ENCODE data around the gene PARD6G. TPM values are rescaled to one million over a fixed set of nuclear protein-coding genes. Genes with fewer than 3 reads are reported as not detected.

The PARD6G gene
- total RNA-seq, 3 donors from 2014 or later: 0.58 to 8.5 (median 2.0) TPM

DNA sequence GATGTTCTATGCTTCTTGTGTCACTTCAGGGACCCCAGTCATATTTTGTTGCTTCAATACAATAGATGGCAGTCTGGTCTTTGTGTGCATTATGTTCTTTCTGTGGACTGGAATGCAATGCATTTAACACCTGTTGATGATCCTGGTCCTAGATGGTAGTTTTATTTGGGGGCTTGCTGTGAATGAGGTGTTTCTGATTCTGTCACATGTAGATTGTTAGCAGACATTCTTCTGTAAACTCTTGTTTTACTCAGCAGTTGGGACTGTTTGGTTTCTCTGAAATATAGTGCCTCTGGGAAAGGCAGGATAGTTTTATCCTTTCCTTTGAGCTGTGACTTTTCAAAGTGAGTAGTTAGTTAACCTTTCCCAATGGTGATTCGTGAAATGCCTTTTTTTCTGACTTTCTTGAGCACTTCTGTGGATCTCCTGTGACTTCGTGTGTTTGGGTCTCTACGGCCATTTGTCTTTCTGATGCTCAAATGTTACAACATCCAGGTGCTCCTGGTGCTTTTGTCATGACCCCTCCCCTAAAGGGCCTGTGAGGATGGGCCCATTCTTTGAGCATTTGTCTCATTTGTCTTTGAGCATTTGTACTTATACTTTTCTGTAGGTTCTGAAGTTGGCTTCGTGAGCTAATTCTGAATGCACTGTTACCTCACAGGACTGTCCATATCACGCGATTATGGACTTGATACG, 117.5 kb downstream of the PARD6G start:
- TF ChIP-seq, protein P1, sequence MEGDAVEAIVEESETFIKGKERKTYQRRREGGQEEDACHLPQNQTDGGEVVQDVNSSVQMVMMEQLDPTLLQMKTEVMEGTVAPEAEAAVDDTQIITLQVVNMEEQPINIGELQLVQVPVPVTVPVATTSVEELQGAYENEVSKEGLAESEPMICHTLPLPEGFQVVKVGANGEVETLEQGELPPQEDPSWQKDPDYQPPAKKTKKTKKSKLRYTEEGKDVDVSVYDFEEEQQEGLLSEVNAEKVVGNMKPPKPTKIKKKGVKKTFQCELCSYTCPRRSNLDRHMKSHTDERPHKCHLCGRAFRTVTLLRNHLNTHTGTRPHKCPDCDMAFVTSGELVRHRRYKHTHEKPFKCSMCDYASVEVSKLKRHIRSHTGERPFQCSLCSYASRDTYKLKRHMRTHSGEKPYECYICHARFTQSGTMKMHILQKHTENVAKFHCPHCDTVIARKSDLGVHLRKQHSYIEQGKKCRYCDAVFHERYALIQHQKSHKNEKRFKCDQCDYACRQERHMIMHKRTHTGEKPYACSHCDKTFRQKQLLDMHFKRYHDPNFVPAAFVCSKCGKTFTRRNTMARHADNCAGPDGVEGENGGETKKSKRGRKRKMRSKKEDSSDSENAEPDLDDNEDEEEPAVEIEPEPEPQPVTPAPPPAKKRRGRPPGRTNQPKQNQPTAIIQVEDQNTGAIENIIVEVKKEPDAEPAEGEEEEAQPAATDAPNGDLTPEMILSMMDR (IDR thresholded peaks at IDR 0.05): no peak
- no peak for DNase-seq
- no peak for ATAC-seq
- Histone ChIP-seq H3K4me1 (ENCODE audit: low read depth) (no peaks in the 10 kb centered on the region), H3K9me3 (no peaks in the 10 kb centered on the region), H3K36me3 (ENCODE audit: low read depth) (no peaks in the 10 kb centered on the region), H3K4me3 (no peak overlapping the region)
- intact Hi-C loops (cut with DNase I, micrococcal nuclease): no loop called here

DNA sequence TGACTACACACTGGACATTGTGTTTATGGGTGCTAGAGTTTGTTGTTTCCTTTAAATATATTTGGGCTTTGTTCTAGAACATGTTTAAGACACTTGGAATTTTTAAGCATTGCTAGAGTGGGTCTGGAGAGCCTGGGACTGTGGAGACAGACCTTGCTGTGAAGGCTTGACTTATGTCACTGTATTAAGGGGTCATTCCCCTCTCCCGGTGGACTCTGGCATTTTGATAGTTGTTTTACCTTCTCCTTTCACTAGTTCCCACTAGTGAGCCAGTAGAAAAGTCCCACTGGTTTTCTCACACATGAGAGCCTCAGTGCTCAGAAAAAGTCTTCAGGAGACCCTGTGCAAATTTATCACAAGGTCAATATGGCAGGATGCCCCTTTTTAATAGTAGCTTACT, 119.7 kb downstream of the PARD6G start:
- Histone ChIP-seq H3K4me3 (no peak overlapping the region), H3K36me3 (ENCODE audit: low read depth) (no peaks in the 10 kb centered on the region), H3K4me1 (ENCODE audit: low read depth) (no peaks in the 10 kb centered on the region), H3K9me3 (no peaks in the 10 kb centered on the region)
- TF ChIP-seq, protein P1 (IDR thresholded peaks at IDR 0.05): no peak
- intact Hi-C loops (cut with DNase I, micrococcal nuclease): no loop called here
- ATAC-seq (no peak), DNase-seq (no peak)

DNA sequence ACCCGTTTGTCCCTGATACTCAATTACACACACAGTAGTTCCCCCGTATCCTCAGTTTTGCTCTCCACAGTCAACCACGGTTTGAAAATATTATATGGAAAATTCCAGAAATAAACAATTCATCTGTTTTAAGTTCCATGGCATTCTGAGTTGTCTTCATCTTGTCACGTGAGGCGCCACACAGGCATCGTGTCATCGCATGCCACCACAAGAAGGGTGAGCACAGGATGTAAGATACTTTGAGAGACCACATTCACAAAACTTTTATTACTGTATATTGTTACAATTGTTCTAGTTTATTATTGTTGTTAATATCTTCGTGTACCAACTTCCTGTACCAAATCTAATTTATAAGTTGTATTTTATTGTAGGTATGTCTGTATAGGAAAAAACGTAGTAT, 120.5 kb downstream of the PARD6G start:
- Histone ChIP-seq H3K36me3 (ENCODE audit: low read depth) (no peaks in the 10 kb centered on the region), H3K4me3 (no peak overlapping the region), H3K4me1 (ENCODE audit: low read depth) (no peaks in the 10 kb centered on the region), H3K9me3 (no peaks in the 10 kb centered on the region)
- ATAC-seq (no peak), DNase-seq (no peak)
- TF ChIP-seq, protein P1 (IDR thresholded peaks at IDR 0.05): no peak
- intact Hi-C loops (cut with DNase I, micrococcal nuclease): no loop called here

GRCh38 chr18:80124131-80124530, 123.2 kb downstream of the PARD6G start:
- no peaks in the 10 kb centered on the region for H3K9me3 ChIP-seq
- ATAC-seq: peak; percentile 99
- TF ChIP-seq, protein P1 (IDR thresholded peaks at IDR 0.05): no peak
- no peaks in the 10 kb centered on the region for H3K4me1 ChIP-seq (ENCODE audit: low read depth)
- no peaks in the 10 kb centered on the region for H3K36me3 ChIP-seq (ENCODE audit: low read depth)
- intact Hi-C loops (cut with DNase I, micrococcal nuclease): no loop called here
- DNase-seq: peak in 1 of 3 donors; percentile 25
- no peak overlapping the region for H3K4me3 ChIP-seq

- Histone ChIP-seq H3K36me3 (ENCODE audit: low read depth) (peaks cover 4% of the 10 kb centered on the region), H3K9me3 (no peaks in the 10 kb centered on the region), H3K4me3 (no peak overlapping the region), H3K4me1 (ENCODE audit: low read depth) (peaks cover 3% of the 10 kb centered on the region)
- intact Hi-C loops (cut with DNase I, micrococcal nuclease): no loop called here
- TF ChIP-seq, protein P1 (IDR thresholded peaks at IDR 0.05): no peak
- ATAC-seq: no peak
- DNase-seq: no peak
These were observed 126.4 kb downstream of the PARD6G start for GRCh38 chr18:80120932-80121331.

Measured in mucosa of descending colon (tissue), 3 donors.